Lower leg skin (tissue), 3 donors: ENCODE results near the gene KCNS3.

Source experiments
- POLR2A ChIP-seq, 2 donors: fragments of 450-650 bp; IDR thresholded peaks; one replicate each; pipeline ENCODE4 v1.6.1; 2016 to 2017; ENCODE audit warnings: antibody characterized with exemption in 2 of 2, mild to moderate bottlenecking in 1 of 2, moderate library complexity in 1 of 2
- TF ChIP-seq, protein P1 (sequence below), 3 donors: fragments of 450-650 bp; IDR thresholded peaks; one replicate each; pipeline ENCODE4 v1.5.1; 2016; ENCODE audit warnings: antibody characterized with exemption in 3 of 3, mild to moderate bottlenecking in 3 of 3, moderate library complexity in 2 of 3

DNA sequence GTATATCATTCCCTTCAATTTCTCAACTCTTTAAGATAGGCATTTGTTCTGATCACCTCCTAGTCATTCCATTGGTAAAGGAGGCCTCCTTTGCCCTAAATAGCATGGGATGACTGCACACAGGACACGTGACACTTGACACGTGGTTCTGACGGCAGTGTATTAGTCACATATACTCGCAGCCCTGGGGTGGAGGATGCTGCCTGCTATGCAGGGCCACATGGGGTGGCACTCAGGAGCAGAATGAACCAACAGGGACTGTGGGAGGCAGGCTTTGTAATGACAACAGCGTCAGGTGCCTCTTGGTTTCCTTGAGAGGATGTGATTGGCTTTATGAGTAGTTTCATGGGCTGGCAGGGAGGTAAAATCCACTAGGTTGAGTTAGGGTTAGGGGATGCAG is 9.3 kb upstream of the KCNS3 start:
- TF ChIP-seq, protein P1, sequence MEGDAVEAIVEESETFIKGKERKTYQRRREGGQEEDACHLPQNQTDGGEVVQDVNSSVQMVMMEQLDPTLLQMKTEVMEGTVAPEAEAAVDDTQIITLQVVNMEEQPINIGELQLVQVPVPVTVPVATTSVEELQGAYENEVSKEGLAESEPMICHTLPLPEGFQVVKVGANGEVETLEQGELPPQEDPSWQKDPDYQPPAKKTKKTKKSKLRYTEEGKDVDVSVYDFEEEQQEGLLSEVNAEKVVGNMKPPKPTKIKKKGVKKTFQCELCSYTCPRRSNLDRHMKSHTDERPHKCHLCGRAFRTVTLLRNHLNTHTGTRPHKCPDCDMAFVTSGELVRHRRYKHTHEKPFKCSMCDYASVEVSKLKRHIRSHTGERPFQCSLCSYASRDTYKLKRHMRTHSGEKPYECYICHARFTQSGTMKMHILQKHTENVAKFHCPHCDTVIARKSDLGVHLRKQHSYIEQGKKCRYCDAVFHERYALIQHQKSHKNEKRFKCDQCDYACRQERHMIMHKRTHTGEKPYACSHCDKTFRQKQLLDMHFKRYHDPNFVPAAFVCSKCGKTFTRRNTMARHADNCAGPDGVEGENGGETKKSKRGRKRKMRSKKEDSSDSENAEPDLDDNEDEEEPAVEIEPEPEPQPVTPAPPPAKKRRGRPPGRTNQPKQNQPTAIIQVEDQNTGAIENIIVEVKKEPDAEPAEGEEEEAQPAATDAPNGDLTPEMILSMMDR (IDR thresholded peaks at IDR 0.05): no peak
- no peak for TF ChIP-seq POLR2A (IDR thresholded peaks at IDR 0.05)
